T-helper 2 cell (primary cell): ENCODE data around the gene PPT1.
A peak's percentile ranks its signal among the peaks of the same experiment; 100 is the strongest.
"Not testable (repeated sequence)": the region's sequence is repeated elsewhere in the genome, so short reads cannot be mapped to it uniquely, and the experiment has no call there.

Source experiments
- DNase-seq, 5 experiments: peaks; one replicate each; pipeline versions ENCODE4 v3.0.0 to v3.0.0-alpha.2; 2012 to 2022

PPT1 gene

GRCh38 chr1:40053138-40053887 lies 43.7 kb downstream of the PPT1 start:
- DNase-seq: no peak

GRCh38 chr1:40050863-40051262 lies 46.2 kb downstream of the PPT1 start:
- no peak for DNase-seq

- no peak for DNase-seq
Observed at GRCh38 chr1:40049725-40050124, 47.3 kb downstream of the PPT1 start.

GRCh38 chr1:40047769-40048168 lies 49.3 kb downstream of the PPT1 start:
- no peak for DNase-seq

GRCh38 chr1:40047276-40047675 lies 49.8 kb downstream of the PPT1 start:
- no peak for DNase-seq

GRCh38 chr1:40045766-40046165 lies 51.3 kb downstream of the PPT1 start:
- DNase-seq: no peak

- DNase-seq: no peak
Observed at GRCh38 chr1:40045182-40045581, 51.9 kb downstream of the PPT1 start.

- DNase-seq: no peak
Observed at GRCh38 chr1:40044110-40044509, 52.9 kb downstream of the PPT1 start.

- no peak for DNase-seq
Observed at GRCh38 chr1:40042341-40042740, 54.7 kb downstream of the PPT1 start.

- no peak for DNase-seq
Observed at GRCh38 chr1:40041466-40041838, 55.6 kb downstream of the PPT1 start.

GRCh38 chr1:40040511-40041465 lies 56.3 kb downstream of the PPT1 start, which contains the start of gene CAP1:
TSS of gene CAP1 (plus strand) at chr1:40040729. CDS start at chr1:40059347, 18,618 bp downstream.
- peak; percentile 99 to 100 (median 99) for DNase-seq

- peak; percentile 28 to 92 (median 44) for DNase-seq
Observed at GRCh38 chr1:40039757-40040510, 57.1 kb downstream of the PPT1 start.

- no peak for DNase-seq
Observed at GRCh38 chr1:40039245-40039756, 57.8 kb downstream of the PPT1 start.

- DNase-seq: no peak
Observed at GRCh38 chr1:40038697-40039096, 58.4 kb downstream of the PPT1 start.

- DNase-seq: not testable (repeated sequence)
Observed at GRCh38 chr1:40037254-40037653, 59.8 kb downstream of the PPT1 start.

- no peak for DNase-seq
Observed at GRCh38 chr1:40036574-40036973, 60.5 kb downstream of the PPT1 start.

- DNase-seq: peak in 1 of 5 experiments; percentile 40
Observed at GRCh38 chr1:40034869-40035268, 62.2 kb downstream of the PPT1 start.

- DNase-seq: peak in 4 of 5 experiments; percentile 15 to 70 (median 31)
Observed at GRCh38 chr1:40032240-40032891, 64.7 kb downstream of the PPT1 start.

GRCh38 chr1:40030528-40031135 lies 66.4 kb downstream of the PPT1 start:
- no peak for DNase-seq

- peak in 1 of 5 experiments; percentile 13 for DNase-seq
Observed at GRCh38 chr1:40029608-40030007, 67.4 kb downstream of the PPT1 start.

- no peak for DNase-seq
Observed at GRCh38 chr1:40027647-40028046, 69.4 kb downstream of the PPT1 start.

GRCh38 chr1:40024671-40025070 lies 72.4 kb downstream of the PPT1 start:
- DNase-seq: no peak
